HG03575 (cell line): ENCODE results near the gene PRKG1.

Source experiments
- ATAC-seq: cut with Tn5 transposase; IDR thresholded peaks from one replicate; pipeline ENCODE4 v1.9.1; 2021; ENCODE audit not compliant: unreplicated experiment, insufficient number of reproducible peaks, low FRiP score; ENCODE audit errors: extremely low read depth

The PRKG1 gene

GRCh38 chr10:51502124-51502523 lies 427.8 kb downstream of the PRKG1 start:
- no peak for ATAC-seq

- ATAC-seq, result no peak
Measured at GRCh38 chr10:51503378-51503777, 429.1 kb downstream of the PRKG1 start.

- ATAC-seq, result no peak
Measured at GRCh38 chr10:51507476-51507875, 433.2 kb downstream of the PRKG1 start.

- ATAC-seq, result no peak
Measured at GRCh38 chr10:51508156-51508555, 433.9 kb downstream of the PRKG1 start.

GRCh38 chr10:51510231-51510630 lies 435.9 kb downstream of the PRKG1 start:
- no peak for ATAC-seq

GRCh38 chr10:51521605-51522004 lies 447.3 kb downstream of the PRKG1 start:
- ATAC-seq, result no peak

GRCh38 chr10:51522858-51523257 lies 448.6 kb downstream of the PRKG1 start:
- no peak for ATAC-seq

GRCh38 chr10:51523440-51523839 lies 449.2 kb downstream of the PRKG1 start:
- ATAC-seq, result no peak

- no peak for ATAC-seq
Measured at GRCh38 chr10:51524041-51524440, 449.8 kb downstream of the PRKG1 start.

- ATAC-seq, result no peak
Measured at GRCh38 chr10:51527522-51528219, 453.4 kb downstream of the PRKG1 start.

GRCh38 chr10:51528527-51528926 lies 454.2 kb downstream of the PRKG1 start:
- no peak for ATAC-seq

GRCh38 chr10:51530541-51530940 lies 456.3 kb downstream of the PRKG1 start:
- ATAC-seq, result no peak

- ATAC-seq, result no peak
Measured at GRCh38 chr10:51532044-51532443, 457.8 kb downstream of the PRKG1 start.

GRCh38 chr10:51542853-51543252 lies 468.6 kb downstream of the PRKG1 start:
- no peak for ATAC-seq

- no peak for ATAC-seq
Measured at GRCh38 chr10:51544933-51545332, 470.6 kb downstream of the PRKG1 start.

GRCh38 chr10:51547941-51548340 lies 473.7 kb downstream of the PRKG1 start:
- ATAC-seq, result no peak

- no peak for ATAC-seq
Measured at GRCh38 chr10:51552879-51553278, 478.6 kb downstream of the PRKG1 start.

GRCh38 chr10:51564896-51565510 lies 490.7 kb downstream of the PRKG1 start:
- no peak for ATAC-seq

- no peak for ATAC-seq
Measured at GRCh38 chr10:51567271-51567670, 493.0 kb downstream of the PRKG1 start.

- ATAC-seq, result no peak
Measured at GRCh38 chr10:51569467-51569866, 495.2 kb downstream of the PRKG1 start.
